ENCODE data around the gene HIP1. TPM values are rescaled to one million over a fixed set of nuclear protein-coding genes. Genes with fewer than 3 reads are reported as not detected.
"Not testable (repeated sequence)": the region's sequence is repeated elsewhere in the genome, so short reads cannot be mapped to it uniquely, and the experiment has no call there.

The HIP1 gene
- total RNA-seq, 2 donors from 2014 or later: 12.2 to 13.6 TPM

GRCh38 chr7:75688200-75689136 lies 50.3 kb downstream of the HIP1 start:
- no peak for DNase-seq (ENCODE audit: low spot score)
- H3K27me3 ChIP-seq: no peaks in the 10 kb centered on the region
- no peak overlapping the region for H3K27ac ChIP-seq
- no peak for TF ChIP-seq CTCF (IDR thresholded peaks at IDR 0.05)
- no peaks in the 10 kb centered on the region for H3K9me3 ChIP-seq
- no peaks in the 10 kb centered on the region for H3K36me3 ChIP-seq
- peaks cover 0 to 8% of the 10 kb centered on the region in 2 donors for H3K4me1 ChIP-seq
- no peak overlapping the region for H3K4me3 ChIP-seq

- Histone ChIP-seq H3K4me3 (no peak overlapping the region), H3K36me3 (no peaks in the 10 kb centered on the region), H3K27ac (no peak overlapping the region), H3K27me3 (no peaks in the 10 kb centered on the region), H3K4me1 (peaks cover 0 to 8% of the 10 kb centered on the region in 2 donors), H3K9me3 (no peaks in the 10 kb centered on the region)
- no peak for TF ChIP-seq CTCF (IDR thresholded peaks at IDR 0.05)
- DNase-seq (ENCODE audit: low spot score): no peak
Observed at GRCh38 chr7:75687246-75688088, 51.3 kb downstream of the HIP1 start.

GRCh38 chr7:75686551-75686950 lies 52.2 kb downstream of the HIP1 start:
- no peak for TF ChIP-seq CTCF (IDR thresholded peaks at IDR 0.05)
- no peak for DNase-seq (ENCODE audit: low spot score)
- H3K27me3 ChIP-seq: no peaks in the 10 kb centered on the region
- peaks cover 0 to 8% of the 10 kb centered on the region in 2 donors for H3K4me1 ChIP-seq
- H3K36me3 ChIP-seq: no peaks in the 10 kb centered on the region
- no peak overlapping the region for H3K4me3 ChIP-seq
- no peaks in the 10 kb centered on the region for H3K9me3 ChIP-seq
- H3K27ac ChIP-seq: no peak overlapping the region

GRCh38 chr7:75682052-75682451 lies 56.7 kb downstream of the HIP1 start:
- H3K4me3 ChIP-seq; H3K36me3 ChIP-seq; DNase-seq (ENCODE audit: low spot score); H3K27ac ChIP-seq; H3K9me3 ChIP-seq; H3K4me1 ChIP-seq; H3K27me3 ChIP-seq: not testable (repeated sequence)

GRCh38 chr7:75679060-75679459 lies 59.7 kb downstream of the HIP1 start:
- no peaks in the 10 kb centered on the region for H3K4me1 ChIP-seq
- no peak for TF ChIP-seq CTCF (IDR thresholded peaks at IDR 0.05)
- no peaks in the 10 kb centered on the region for H3K27me3 ChIP-seq
- peaks cover 0 to 9% of the 10 kb centered on the region in 2 donors for H3K9me3 ChIP-seq
- DNase-seq (ENCODE audit: low spot score): no peak
- no peak overlapping the region for H3K4me3 ChIP-seq
- H3K36me3 ChIP-seq: no peaks in the 10 kb centered on the region
- H3K27ac ChIP-seq: no peak overlapping the region

- TF ChIP-seq CTCF (IDR thresholded peaks at IDR 0.05): no peak
- no peak for DNase-seq (ENCODE audit: low spot score)
- no peak overlapping the region for H3K27ac ChIP-seq
- H3K9me3 ChIP-seq: peaks cover 0 to under 1% of the 10 kb centered on the region in 2 donors
- H3K4me3 ChIP-seq: no peak overlapping the region
- no peaks in the 10 kb centered on the region for H3K27me3 ChIP-seq
- no peaks in the 10 kb centered on the region for H3K36me3 ChIP-seq
- peaks cover 0 to 17% of the 10 kb centered on the region in 2 donors for H3K4me1 ChIP-seq
Observed at GRCh38 chr7:75669579-75669978, 69.2 kb downstream of the HIP1 start.
